Esophagus squamous epithelium (tissue), 5 donors: ENCODE measurements around the gene B4GAT1. TPM values are rescaled to one million over a fixed set of nuclear protein-coding genes. Genes with fewer than 3 reads are reported as not detected.
"Not testable (repeated sequence)": the region's sequence is repeated elsewhere in the genome, so short reads cannot be mapped to it uniquely, and the experiment has no call there.

Experiments used
- DNase-seq: peaks from one replicate; lab custom pipeline; 2025; lab: John Stamatoyannopoulos, UW
- H3K27ac ChIP-seq, 4 donors: fragments of 200-600 bp; sonication (generic); one replicate each; pipeline ENCODE4 v1.5.1; 2016 to 2019; ENCODE audit warnings: mild to moderate bottlenecking in 1 of 4
- H3K27me3 ChIP-seq, 4 donors: fragments of 200-600 bp; sonication (generic); 1 replicate in 3 of 4; 2 replicates in 1 of 4; pipeline versions ENCODE4 v1.5.1 to v1.6.0; 2017 to 2021; ENCODE audit warnings: antibody characterized with exemption in 1 of 4
- H3K36me3 ChIP-seq, 3 donors: fragments of 200-600 bp; sonication (generic); one replicate each; pipeline ENCODE4 v1.5.1; 2016 to 2019
- H3K4me1 ChIP-seq, 3 donors: fragments of 200-600 bp; sonication (generic); one replicate each; pipeline ENCODE4 v1.5.1; 2017 to 2019
- H3K4me3 ChIP-seq, 4 donors: fragments of 200-600 bp; sonication (generic); 1 replicate in 3 of 4; 2 replicates in 1 of 4; pipeline ENCODE4 v1.5.1; 2016 to 2019; ENCODE audit warnings: mild to moderate bottlenecking in 2 of 4, moderate library complexity in 1 of 4
- H3K9me3 ChIP-seq, 3 donors: fragments of 200-600 bp; sonication (generic); one replicate each; pipeline ENCODE4 v1.5.1; 2016 to 2019
- POLR2A ChIP-seq, 4 donors: fragments of 450-650 bp; IDR thresholded peaks; one replicate each; pipeline ENCODE4 v1.6.1; 2017; ENCODE audit warnings: antibody characterized with exemption in 4 of 4, mild to moderate bottlenecking in 4 of 4, moderate library complexity in 3 of 4
- WGBS, 2 donors: methylation state at CpG; one replicate each; pipeline ENCODE4 v1.1.5; 2018; 5-methylcytosine and 5-hydroxymethylcytosine counted together
- intact Hi-C: fragments of 100-400 bp; cut with DNase I; formaldehyde crosslinking; loops from one replicate; pipeline ENCODE4 v1.15.0; 2022
- total RNA-seq, 4 donors: library from RNA; depleted of rRNA; stranded (reverse); fragments of >200 nt; gene quantifications; one replicate each; pipeline ENCODE4 v1.1.0, GENCODE V29; 2016
- TF ChIP-seq, protein P1 (sequence below), 6 experiments: fragments of 450-650 bp in 4 of 6; fragments of 200-600 bp in 2 of 6; sonication (generic) in 2 of 6; IDR thresholded peaks; one replicate each; pipeline ENCODE4 v1.5.1; 2016 to 2019; ENCODE audit warnings: antibody characterized with exemption in 6 of 6, mild to moderate bottlenecking in 4 of 6, moderate library complexity in 4 of 6
- donor health status: DM: yes; HTN: yes; CAD: no.

Gene B4GAT1
- total RNA-seq, 4 donors from 2014 or later: 6.8 to 24.0 (median 11.3) TPM

DNA sequence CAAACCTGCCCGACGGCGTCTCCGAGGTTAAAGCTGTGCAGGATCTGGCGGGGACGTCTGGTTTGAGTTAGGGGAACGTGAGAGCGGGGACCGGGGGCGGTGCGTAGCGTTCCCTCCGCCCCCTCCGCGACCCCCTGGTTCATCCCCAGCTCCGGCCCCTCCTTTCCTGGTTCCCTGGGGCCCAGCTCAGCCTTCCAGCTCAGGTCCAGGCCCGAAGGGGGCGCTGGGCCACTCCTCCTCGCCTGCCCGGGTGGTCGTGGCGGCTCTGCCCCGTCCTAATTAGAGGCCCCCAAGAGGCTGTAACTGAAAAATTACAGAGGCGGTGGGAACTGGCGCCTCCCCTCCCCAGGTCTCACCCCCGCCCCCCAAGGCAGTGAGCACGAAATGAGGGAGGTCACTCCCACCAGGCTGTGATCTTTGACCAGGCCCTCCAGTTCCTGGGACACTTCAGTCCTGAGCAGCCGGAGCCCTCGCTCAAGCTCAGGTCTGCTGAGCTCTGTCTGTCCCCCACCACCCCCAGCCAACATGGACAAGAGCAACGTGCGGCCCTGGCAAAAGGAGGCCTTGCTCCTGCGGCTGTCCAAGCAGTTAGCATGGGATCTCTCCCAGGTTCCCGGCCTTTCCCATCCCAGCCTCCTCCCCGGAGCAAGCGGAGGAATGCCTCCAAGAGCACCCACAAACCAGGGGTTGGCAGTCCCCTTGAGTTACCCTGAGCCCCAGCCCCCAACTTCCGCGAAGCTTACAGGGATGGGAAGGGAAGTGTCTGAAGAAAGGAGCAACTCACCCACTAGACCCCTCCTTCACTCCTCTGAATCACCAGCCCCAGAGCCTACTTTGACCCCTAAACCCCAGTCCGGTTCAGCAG, 33.9 kb downstream of the B4GAT1 start:
- Histone ChIP-seq H3K4me1 (peaks cover 38 to 73% (median 46%) of the 10 kb centered on the region in 3 donors), H3K36me3 (no peaks in the 10 kb centered on the region), H3K4me3 (peak overlapping the region; percentile 15 to 68 (median 60)), H3K27ac (peak overlapping the region; percentile 83 to 92 (median 89)), H3K27me3 (peaks cover 0 to 32% (median 0%) of the 10 kb centered on the region in 4 donors), H3K9me3 (no peaks in the 10 kb centered on the region)
- intact Hi-C loops: no loop called here
- DNase-seq: no peak
- no peak for TF ChIP-seq POLR2A (IDR thresholded peaks at IDR 0.05)
- TF ChIP-seq, protein P1, sequence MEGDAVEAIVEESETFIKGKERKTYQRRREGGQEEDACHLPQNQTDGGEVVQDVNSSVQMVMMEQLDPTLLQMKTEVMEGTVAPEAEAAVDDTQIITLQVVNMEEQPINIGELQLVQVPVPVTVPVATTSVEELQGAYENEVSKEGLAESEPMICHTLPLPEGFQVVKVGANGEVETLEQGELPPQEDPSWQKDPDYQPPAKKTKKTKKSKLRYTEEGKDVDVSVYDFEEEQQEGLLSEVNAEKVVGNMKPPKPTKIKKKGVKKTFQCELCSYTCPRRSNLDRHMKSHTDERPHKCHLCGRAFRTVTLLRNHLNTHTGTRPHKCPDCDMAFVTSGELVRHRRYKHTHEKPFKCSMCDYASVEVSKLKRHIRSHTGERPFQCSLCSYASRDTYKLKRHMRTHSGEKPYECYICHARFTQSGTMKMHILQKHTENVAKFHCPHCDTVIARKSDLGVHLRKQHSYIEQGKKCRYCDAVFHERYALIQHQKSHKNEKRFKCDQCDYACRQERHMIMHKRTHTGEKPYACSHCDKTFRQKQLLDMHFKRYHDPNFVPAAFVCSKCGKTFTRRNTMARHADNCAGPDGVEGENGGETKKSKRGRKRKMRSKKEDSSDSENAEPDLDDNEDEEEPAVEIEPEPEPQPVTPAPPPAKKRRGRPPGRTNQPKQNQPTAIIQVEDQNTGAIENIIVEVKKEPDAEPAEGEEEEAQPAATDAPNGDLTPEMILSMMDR (IDR thresholded peaks at IDR 0.05): no peak
- WGBS, 2 donors: 61 to 68% methylated on average over 5 to 6 of the region's 38 CpGs

DNA sequence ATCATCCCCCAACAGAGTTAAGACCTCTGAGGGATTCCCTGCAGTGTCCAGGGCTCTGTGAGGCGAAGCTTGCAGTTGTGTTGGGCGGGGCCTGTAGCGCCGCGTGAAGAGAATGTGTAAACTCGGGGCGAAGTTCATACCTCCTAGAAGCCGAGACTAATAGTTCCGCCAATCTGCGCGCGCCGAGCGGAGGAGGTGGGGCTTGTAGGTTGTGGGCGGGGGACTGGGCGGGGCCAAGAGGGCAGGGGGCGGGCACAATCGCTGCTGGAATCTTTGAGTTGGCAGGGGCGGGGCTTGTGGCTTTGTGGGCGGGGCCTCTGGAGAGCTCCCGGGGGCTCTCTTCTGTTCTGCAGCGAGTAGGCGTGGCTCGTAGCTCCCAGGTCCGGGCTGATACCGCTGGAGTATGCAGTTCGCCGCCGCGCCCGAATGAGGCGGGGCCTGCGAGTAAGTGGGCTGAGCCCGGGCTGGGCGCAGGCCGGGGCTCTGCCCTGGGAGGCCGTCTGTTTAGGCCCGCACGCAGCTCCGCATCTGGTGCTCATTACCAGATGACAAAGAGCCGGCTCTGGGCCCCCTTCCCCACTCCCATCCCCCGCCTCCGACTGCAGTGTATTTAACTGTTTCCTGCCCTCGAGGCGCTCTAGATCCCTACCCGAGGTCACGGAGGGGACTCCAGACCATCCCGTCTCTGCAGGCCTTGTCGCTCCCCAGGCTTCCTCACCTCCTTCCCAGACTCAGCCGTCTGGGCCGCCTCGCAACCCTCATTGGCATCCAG, 34.7 kb downstream of the B4GAT1 start:
- intact Hi-C loops: no loop called here
- WGBS, 2 donors: 0 to 5% methylated on average over 7 to 8 of the region's 52 CpGs
- H3K27me3 ChIP-seq: peaks cover 0 to 32% (median 0%) of the 10 kb centered on the region in 4 donors
- peak in 2 of 4 donors; percentile 27 to 57 for TF ChIP-seq POLR2A (IDR thresholded peaks at IDR 0.05)
- TF ChIP-seq, protein P1 (IDR thresholded peaks at IDR 0.05): no peak
- peak; percentile 93 for DNase-seq
- no peaks in the 10 kb centered on the region for H3K36me3 ChIP-seq
- H3K4me3 ChIP-seq: peak overlapping the region; percentile 31 to 68 (median 60)
- no peaks in the 10 kb centered on the region for H3K9me3 ChIP-seq
- H3K27ac ChIP-seq: peak overlapping the region; percentile 83 to 92 (median 89)
- peaks cover 29 to 65% (median 38%) of the 10 kb centered on the region in 3 donors for H3K4me1 ChIP-seq

DNA sequence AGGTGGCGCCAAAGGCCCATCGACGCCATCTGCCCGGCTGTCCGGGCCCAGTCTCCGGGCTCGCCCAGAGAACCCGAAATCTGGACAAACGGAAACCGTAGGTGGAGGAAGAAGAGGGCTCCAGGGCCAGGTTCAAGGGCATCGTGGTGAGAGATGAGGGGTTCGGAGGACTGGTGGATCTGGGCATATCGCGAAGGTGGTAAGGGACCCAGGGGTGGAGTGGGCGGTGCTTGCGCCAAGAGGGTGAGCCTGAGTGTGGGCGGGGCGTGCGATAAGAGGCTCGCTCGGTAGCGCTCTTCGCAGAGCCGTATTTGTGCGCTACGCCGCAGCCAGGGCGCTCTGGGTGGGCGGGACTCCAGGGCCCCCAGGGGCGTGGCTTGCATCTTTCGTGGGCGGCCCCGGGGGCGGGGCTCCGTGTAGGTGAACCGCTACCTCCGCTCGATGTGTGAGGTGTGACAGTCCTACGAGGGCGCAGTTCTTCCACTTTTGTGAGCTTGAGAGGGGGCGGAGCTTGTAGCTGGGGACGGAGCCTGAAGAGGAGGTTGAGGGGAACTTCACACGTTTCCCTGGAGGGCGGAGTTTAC, 35.4 kb downstream of the B4GAT1 start:
- Histone ChIP-seq H3K9me3 (no peaks in the 10 kb centered on the region), H3K36me3 (no peaks in the 10 kb centered on the region), H3K4me3 (peak overlapping the region; percentile 31 to 68 (median 60)), H3K27me3 (peaks cover 0 to 29% (median 0%) of the 10 kb centered on the region in 4 donors), H3K27ac (peak overlapping the region; percentile 83 to 92 (median 89)), H3K4me1 (peaks cover 23 to 58% (median 31%) of the 10 kb centered on the region in 3 donors)
- intact Hi-C loops: no loop called here
- WGBS, 2 donors: 1 to 2% methylated on average over 29 to 38 of the region's 44 CpGs
- TF ChIP-seq, protein P1 (IDR thresholded peaks at IDR 0.05): peak; percentile 9 to 98 (median 90)
- TF ChIP-seq POLR2A (IDR thresholded peaks at IDR 0.05): peak in 2 of 4 donors; percentile 36 to 53
- peak; percentile 92 for DNase-seq

DNA sequence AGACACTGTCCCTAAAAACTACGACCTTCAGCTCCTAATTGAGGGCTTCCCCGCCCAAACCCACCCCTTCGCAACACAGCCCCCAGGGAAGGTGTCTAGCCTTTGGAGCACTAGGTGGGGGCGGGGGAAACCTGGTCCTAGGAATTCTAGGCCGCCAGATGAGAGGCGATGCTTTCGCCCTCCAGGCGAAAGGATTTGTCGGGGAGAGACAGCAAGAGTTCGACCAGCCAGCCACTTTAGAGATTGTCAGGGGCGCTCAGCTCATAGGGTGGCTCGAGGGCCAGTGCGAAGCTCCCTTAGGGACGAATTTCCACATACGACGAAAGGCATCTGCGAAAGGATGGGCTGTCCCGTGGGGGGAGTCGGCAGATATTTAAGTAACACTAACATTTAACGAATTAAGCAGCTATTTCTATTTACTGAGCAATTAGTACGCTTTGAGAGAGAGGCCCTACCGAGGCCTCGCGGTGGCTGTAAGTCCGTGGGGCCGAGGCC, 35.9 kb downstream of the B4GAT1 start:
- H3K4me3 ChIP-seq: peak overlapping the region; percentile 31 to 68 (median 60)
- H3K27me3 ChIP-seq: peaks cover 0 to 23% (median 0%) of the 10 kb centered on the region in 4 donors
- WGBS, 2 donors: 5 to 7% methylated on average over 12 to 19 of the region's 26 CpGs
- intact Hi-C loops: no loop called here
- H3K4me1 ChIP-seq: peaks cover 17 to 53% (median 26%) of the 10 kb centered on the region in 3 donors
- no peak for DNase-seq
- peak overlapping the region; percentile 83 to 92 (median 89) for H3K27ac ChIP-seq
- TF ChIP-seq, protein P1 (IDR thresholded peaks at IDR 0.05): peak in 2 of 6 experiments; percentile 85 to 91
- TF ChIP-seq POLR2A (IDR thresholded peaks at IDR 0.05): no peak
- no peaks in the 10 kb centered on the region for H3K36me3 ChIP-seq
- H3K9me3 ChIP-seq: no peaks in the 10 kb centered on the region

DNA sequence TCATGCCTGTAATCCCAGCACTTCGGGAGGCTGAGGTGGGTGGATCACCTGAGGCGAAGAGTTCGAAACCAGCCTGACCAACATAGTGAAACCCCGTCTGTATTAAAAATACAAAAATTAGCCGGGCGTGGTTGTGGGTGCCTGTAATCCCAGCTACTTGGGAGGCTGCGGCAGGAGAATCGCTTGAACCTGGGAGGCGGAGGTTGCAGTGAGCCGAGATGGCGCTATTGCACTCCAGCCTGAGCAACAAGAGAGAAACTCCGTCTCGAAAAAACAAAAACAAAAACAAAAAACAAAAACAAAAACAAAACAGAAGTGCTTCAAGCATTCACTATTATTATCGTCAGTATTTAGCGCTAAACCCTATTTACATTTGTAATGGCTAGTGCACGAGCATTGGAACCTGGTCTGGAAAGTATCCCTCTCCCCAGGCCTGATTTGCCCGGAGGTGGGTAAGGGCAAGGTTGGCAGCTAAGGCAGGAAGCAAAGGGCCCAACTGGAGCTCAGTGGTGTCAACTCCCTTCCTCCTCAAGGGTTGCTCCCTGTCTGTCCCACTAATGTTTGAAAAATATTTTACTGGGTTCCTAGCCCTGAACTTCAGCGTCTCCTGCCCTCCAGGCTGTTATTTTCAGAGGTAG, 36.5 kb downstream of the B4GAT1 start:
- intact Hi-C loops, DNase-seq, H3K36me3 ChIP-seq, H3K9me3 ChIP-seq, H3K4me3 ChIP-seq: not testable (repeated sequence)
- 75 to 80% methylated on average over 18 of the region's 18 CpGs for WGBS, 2 donors
- H3K27me3 ChIP-seq: peaks cover 0 to 17% (median 0%) of the 10 kb centered on the region in 4 donors
- peak overlapping the region in 1 of 4 donors; percentile 92 for H3K27ac ChIP-seq
- peaks cover 11 to 47% (median 20%) of the 10 kb centered on the region in 3 donors for H3K4me1 ChIP-seq
